ENCODE results near the gene P3H3. TPM values are rescaled to one million over a fixed set of nuclear protein-coding genes. Genes with fewer than 3 reads are reported as not detected.

Gene P3H3
- total RNA-seq, 2 experiments from 2014 or later, result 0.86 to 1.3 TPM

- Mint-ChIP-seq H3K27me3 (no peaks in the 10 kb centered on the region), H3K4me3 (no peak overlapping the region), H3K36me3 (ENCODE audit: low read depth) (peaks cover 58% of the 10 kb centered on the region), H3K27ac (no peak overlapping the region), H3K4me1 (peaks cover 44% of the 10 kb centered on the region), H3K9me3 (ENCODE audit: low read depth) (no peaks in the 10 kb centered on the region)
- ChIA-PET POLR2A (no interaction called here), CTCF (interaction anchor here (1.1 kb wide), 1 partner anchor 9 kb away, joined by 4 read pairs; no protein-coding TSS in a partner anchor)
- DNase-seq (no peak), ATAC-seq (no peak)
- intact Hi-C loops (cut with DNase I, micrococcal nuclease), result no loop called here
Measured at GRCh38 chr12:6799147-6799546, 29.1 kb upstream of the P3H3 start.

- H3K9me3 Mint-ChIP-seq (ENCODE audit: low read depth), result no peaks in the 10 kb centered on the region
- POLR2A ChIA-PET, result no interaction called here
Measured at GRCh38 chr12:6807170-6807569, 21.0 kb upstream of the P3H3 start.

GRCh38 chr12:6809056-6809455, 19.2 kb upstream of the P3H3 start:
- CTCF ChIA-PET, result interaction anchor here (0.7 to 2.0 kb wide), 7 partner anchors 9 to 188 kb away, joined by 3 to 6 read pairs (median 4); partner anchors contain the start of genes GPR162 and MLF2
- Mint-ChIP-seq H3K4me3 (no peak overlapping the region), H3K4me1 (peaks cover 21% of the 10 kb centered on the region), H3K9me3 (ENCODE audit: low read depth) (no peaks in the 10 kb centered on the region), H3K27me3 (no peaks in the 10 kb centered on the region), H3K36me3 (ENCODE audit: low read depth) (peaks cover 37% of the 10 kb centered on the region), H3K27ac (no peak overlapping the region)
- POLR2A ChIA-PET, result interaction anchor here (1.0 kb wide), 1 partner anchor 25 kb away, joined by 3 read pairs; no protein-coding TSS in a partner anchor
- no peak for ATAC-seq
- intact Hi-C loops (cut with DNase I, micrococcal nuclease), result no loop called here
- no peak for DNase-seq

More at GRCh38 chr12:6807170-6807569, 21.0 kb upstream of the P3H3 start:
- CTCF ChIA-PET, result interaction anchor here (2.0 kb wide), 1 partner anchor 18 kb away, joined by 6 read pairs; no protein-coding TSS in a partner anchor
- DNase-seq, result no peak
- intact Hi-C loops (cut with DNase I, micrococcal nuclease), result no loop called here
- no peak for ATAC-seq
- no peak overlapping the region for H3K4me3 Mint-ChIP-seq
- H3K4me1 Mint-ChIP-seq, result peaks cover 21% of the 10 kb centered on the region
- no peak overlapping the region for H3K27ac Mint-ChIP-seq
- H3K36me3 Mint-ChIP-seq (ENCODE audit: low read depth), result peaks cover 42% of the 10 kb centered on the region
- H3K27me3 Mint-ChIP-seq, result no peaks in the 10 kb centered on the region

GRCh38 chr12:6810758-6811157, 17.4 kb upstream of the P3H3 start:
- Mint-ChIP-seq H3K9me3 (ENCODE audit: low read depth) (no peaks in the 10 kb centered on the region), H3K36me3 (ENCODE audit: low read depth) (peaks cover 35% of the 10 kb centered on the region), H3K4me1 (peaks cover 21% of the 10 kb centered on the region), H3K27ac (peak overlapping the region; percentile 74), H3K4me3 (no peak overlapping the region), H3K27me3 (no peaks in the 10 kb centered on the region)
- no peak for DNase-seq
- peak; percentile 34 for ATAC-seq
- POLR2A ChIA-PET, result interaction anchor here (0.6 to 0.7 kb wide), 2 partner anchors 18 to 58 kb away, joined by 3 read pairs; partner anchors contain the start of gene MLF2
- intact Hi-C loops (cut with DNase I, micrococcal nuclease), result no loop called here
- CTCF ChIA-PET, result interaction anchor here (0.8 to 2.2 kb wide), 5 partner anchors 17 to 57 kb away, joined by 3 to 12 read pairs (median 3); partner anchors contain the start of gene MLF2

GRCh38 chr12:6813363-6813762, 14.8 kb upstream of the P3H3 start:
- intact Hi-C loops (cut with DNase I, micrococcal nuclease), result no loop called here
- Mint-ChIP-seq H3K4me3 (no peak overlapping the region), H3K36me3 (ENCODE audit: low read depth) (peaks cover 41% of the 10 kb centered on the region), H3K27me3 (no peaks in the 10 kb centered on the region), H3K9me3 (ENCODE audit: low read depth) (no peaks in the 10 kb centered on the region), H3K4me1 (peaks cover 21% of the 10 kb centered on the region), H3K27ac (no peak overlapping the region)
- ATAC-seq (no peak), DNase-seq (no peak)
- POLR2A ChIA-PET, result interaction anchor here (0.7 kb wide), 1 partner anchor 124 kb away, joined by 7 read pairs; the partner anchor contains the start of gene ZNF384
- CTCF ChIA-PET, result interaction anchor here (0.5 to 1.2 kb wide), 4 partner anchors 11 to 182 kb away, joined by 3 to 5 read pairs (median 4); no protein-coding TSS in a partner anchor

- ATAC-seq (no peak), DNase-seq (no peak)
- ChIA-PET POLR2A (no interaction called here), CTCF (no interaction called here)
- H3K4me3 Mint-ChIP-seq, result no peak overlapping the region
- peaks cover 2% of the 10 kb centered on the region for H3K27me3 Mint-ChIP-seq
- peaks cover 38% of the 10 kb centered on the region for H3K36me3 Mint-ChIP-seq (ENCODE audit: low read depth)
- peaks cover 10% of the 10 kb centered on the region for H3K4me1 Mint-ChIP-seq
- H3K27ac Mint-ChIP-seq, result peak overlapping the region; percentile 2
- intact Hi-C loops (cut with DNase I, micrococcal nuclease), result no loop called here
- no peaks in the 10 kb centered on the region for H3K9me3 Mint-ChIP-seq (ENCODE audit: low read depth)
Measured at GRCh38 chr12:6816598-6816997, 11.6 kb upstream of the P3H3 start.

GRCh38 chr12:6817098-6817497, 11.1 kb upstream of the P3H3 start:
- intact Hi-C loops (cut with DNase I, micrococcal nuclease), result no loop called here
- CTCF ChIA-PET, result no interaction called here
- Mint-ChIP-seq H3K36me3 (ENCODE audit: low read depth) (peaks cover 38% of the 10 kb centered on the region), H3K9me3 (ENCODE audit: low read depth) (no peaks in the 10 kb centered on the region), H3K27me3 (peaks cover 2% of the 10 kb centered on the region), H3K4me1 (peaks cover 14% of the 10 kb centered on the region), H3K4me3 (no peak overlapping the region), H3K27ac (no peak overlapping the region)
- POLR2A ChIA-PET, result no interaction called here
- ATAC-seq (no peak), DNase-seq (no peak)

GRCh38 chr12:6817662-6818157, 10.5 kb upstream of the P3H3 start:
- intact Hi-C loops (cut with DNase I, micrococcal nuclease), result no loop called here
- Mint-ChIP-seq H3K9me3 (ENCODE audit: low read depth) (no peaks in the 10 kb centered on the region), H3K36me3 (ENCODE audit: low read depth) (peaks cover 34% of the 10 kb centered on the region), H3K4me1 (peaks cover 17% of the 10 kb centered on the region), H3K4me3 (no peak overlapping the region), H3K27ac (peak overlapping the region; percentile 14), H3K27me3 (peaks cover 3% of the 10 kb centered on the region)
- ATAC-seq, result no peak
- no peak for DNase-seq
- ChIA-PET CTCF (no interaction called here), POLR2A (no interaction called here)

- Mint-ChIP-seq H3K36me3 (ENCODE audit: low read depth) (peaks cover 34% of the 10 kb centered on the region), H3K4me1 (peaks cover 17% of the 10 kb centered on the region), H3K27ac (no peak overlapping the region), H3K9me3 (ENCODE audit: low read depth) (no peaks in the 10 kb centered on the region), H3K27me3 (peaks cover 7% of the 10 kb centered on the region), H3K4me3 (no peak overlapping the region)
- ATAC-seq (no peak), DNase-seq (no peak)
- ChIA-PET CTCF (no interaction called here), POLR2A (no interaction called here)
- intact Hi-C loops (cut with DNase I, micrococcal nuclease), result no loop called here
Measured at GRCh38 chr12:6818222-6818621, 10.0 kb upstream of the P3H3 start.

GRCh38 chr12:6818645-6819044, 9.6 kb upstream of the P3H3 start:
- intact Hi-C loops (cut with DNase I, micrococcal nuclease), result no loop called here
- ChIA-PET POLR2A (no interaction called here), CTCF (no interaction called here)
- peaks cover 7% of the 10 kb centered on the region for H3K27me3 Mint-ChIP-seq
- no peaks in the 10 kb centered on the region for H3K9me3 Mint-ChIP-seq (ENCODE audit: low read depth)
- no peak for ATAC-seq
- DNase-seq, result no peak
- H3K4me1 Mint-ChIP-seq, result peaks cover 17% of the 10 kb centered on the region
- no peak overlapping the region for H3K27ac Mint-ChIP-seq
- peaks cover 34% of the 10 kb centered on the region for H3K36me3 Mint-ChIP-seq (ENCODE audit: low read depth)
- H3K4me3 Mint-ChIP-seq, result no peak overlapping the region

- Mint-ChIP-seq H3K4me3 (no peak overlapping the region), H3K9me3 (ENCODE audit: low read depth) (no peaks in the 10 kb centered on the region), H3K27ac (no peak overlapping the region), H3K36me3 (ENCODE audit: low read depth) (peaks cover 31% of the 10 kb centered on the region), H3K27me3 (peaks cover 7% of the 10 kb centered on the region), H3K4me1 (peaks cover 17% of the 10 kb centered on the region)
- DNase-seq (no peak), ATAC-seq (no peak)
- ChIA-PET CTCF (interaction anchor here (0.8 to 7.0 kb wide), 3 partner anchors 14 to 146 kb away, joined by 3 to 55 read pairs (median 20); partner anchors contain the start of gene MLF2), POLR2A (no interaction called here)
- intact Hi-C loops (cut with DNase I, micrococcal nuclease), result no loop called here
Measured at GRCh38 chr12:6819106-6820030, 8.8 kb upstream of the P3H3 start.
